GM12878 (cell line): ENCODE measurements around the gene PIK3R2.

Experiments
- CHD2 ChIP-seq: IDR thresholded peaks from 2 replicates; pipeline ENCODE4 v1.6.1; 2011; ENCODE audit warnings: low read depth, low read length, improper control_type of control experiment, borderline replicate concordance
- NR2C2 ChIP-seq: IDR thresholded peaks from 2 replicates; pipeline ENCODE4 v1.6.1; 2011; ENCODE audit warnings: borderline replicate concordance, low read depth; ENCODE audit not compliant: control insufficient read depth, insufficient read length
- POLR2AphosphoS5 ChIP-seq: IDR thresholded peaks from 2 replicates; pipeline ENCODE4 v1.6.1; 2011; ENCODE audit warnings: mild to moderate bottlenecking, low read length, inconsistent platforms
- SRF ChIP-seq, 2 experiments: IDR thresholded peaks; 2 replicates each; pipeline ENCODE4 v1.6.1; 2011; ENCODE audit warnings: low read depth in 2 of 2, low read length in 2 of 2, mild to moderate bottlenecking in 1 of 2, moderate library complexity in 1 of 2
- ZSCAN29 ChIP-seq: fragments of 450-650 bp; IDR thresholded peaks from 2 replicates; pipeline ENCODE4 v1.6.1; 2017; ENCODE audit warnings: mild to moderate bottlenecking, moderate library complexity
- TF ChIP-seq, protein P1 (sequence below), 3 experiments: IDR thresholded peaks in 2 of 3; conservative IDR thresholded peaks in 1 of 3; 2 replicates each; pipeline ENCODE4 v1.5.1; 2011; ENCODE audit warnings: low read depth in 3 of 3, low read length in 3 of 3, mild to moderate bottlenecking in 3 of 3, control low read depth in 2 of 3, moderate library complexity in 2 of 3, inconsistent platforms in 1 of 3, mixed read lengths in 1 of 3; ENCODE audit not compliant: control insufficient read depth in 2 of 3, insufficient read depth in 1 of 3; ENCODE audit errors: extremely low read depth in 1 of 3
- TF ChIP-seq, protein P2 (sequence below): IDR thresholded peaks from 2 replicates; pipeline ENCODE4 v1.6.1; 2012; ENCODE audit warnings: low read depth, low read length, improper control_type of control experiment
- TF ChIP-seq, protein P3 (sequence below): IDR thresholded peaks from 2 replicates; pipeline ENCODE4 v1.6.1; 2011; ENCODE audit warnings: low read depth, mild to moderate bottlenecking, low read length, moderate library complexity, borderline replicate concordance; ENCODE audit errors: extremely low read depth

DNA sequence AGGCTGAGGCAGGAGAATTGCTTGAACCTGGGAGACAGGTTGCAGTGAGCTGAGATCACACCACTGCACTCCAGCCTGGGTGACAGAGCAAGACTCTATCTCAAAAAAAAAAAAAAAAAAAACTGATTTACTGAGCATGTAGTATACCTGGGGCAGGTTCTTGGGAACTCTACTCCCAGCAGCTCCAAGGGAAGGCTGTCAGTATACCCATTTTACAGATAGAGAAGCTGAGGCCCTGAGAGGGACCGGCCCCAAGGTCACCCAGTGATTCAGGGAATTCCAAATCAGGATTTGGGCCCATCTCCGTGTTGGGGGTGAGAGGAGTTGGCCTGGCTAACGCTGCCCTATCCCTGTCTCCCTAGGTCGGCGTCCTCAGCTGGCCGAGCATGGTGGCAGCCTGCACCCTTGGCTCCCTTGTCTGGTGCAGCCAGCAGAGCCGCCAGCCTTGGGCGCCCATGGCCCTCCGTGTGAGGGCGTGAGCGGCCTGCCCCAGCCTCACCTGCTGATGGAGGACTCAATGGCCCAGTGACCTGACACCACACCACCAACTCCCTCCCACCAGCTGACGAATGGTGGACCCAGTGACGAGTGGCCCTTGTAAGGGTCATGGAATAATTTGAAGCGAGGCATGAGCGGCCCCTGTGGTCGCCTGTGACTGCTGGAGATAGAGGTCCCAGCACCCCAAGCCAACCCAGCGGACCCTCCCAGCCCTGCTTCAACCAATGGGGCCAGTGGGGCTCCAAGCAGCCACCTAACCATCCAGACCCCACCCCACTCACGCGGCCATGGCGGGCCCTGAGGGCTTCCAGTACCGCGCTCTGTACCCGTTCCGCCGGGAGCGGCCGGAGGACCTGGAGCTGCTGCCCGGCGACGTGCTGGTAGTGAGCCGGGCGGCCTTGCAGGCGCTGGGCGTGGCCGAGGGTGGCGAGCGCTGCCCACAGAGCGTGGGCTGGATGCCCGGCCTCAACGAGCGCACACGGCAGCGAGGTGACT, 2.4 kb downstream of the PIK3R2 start:
- TF ChIP-seq, protein P1, sequence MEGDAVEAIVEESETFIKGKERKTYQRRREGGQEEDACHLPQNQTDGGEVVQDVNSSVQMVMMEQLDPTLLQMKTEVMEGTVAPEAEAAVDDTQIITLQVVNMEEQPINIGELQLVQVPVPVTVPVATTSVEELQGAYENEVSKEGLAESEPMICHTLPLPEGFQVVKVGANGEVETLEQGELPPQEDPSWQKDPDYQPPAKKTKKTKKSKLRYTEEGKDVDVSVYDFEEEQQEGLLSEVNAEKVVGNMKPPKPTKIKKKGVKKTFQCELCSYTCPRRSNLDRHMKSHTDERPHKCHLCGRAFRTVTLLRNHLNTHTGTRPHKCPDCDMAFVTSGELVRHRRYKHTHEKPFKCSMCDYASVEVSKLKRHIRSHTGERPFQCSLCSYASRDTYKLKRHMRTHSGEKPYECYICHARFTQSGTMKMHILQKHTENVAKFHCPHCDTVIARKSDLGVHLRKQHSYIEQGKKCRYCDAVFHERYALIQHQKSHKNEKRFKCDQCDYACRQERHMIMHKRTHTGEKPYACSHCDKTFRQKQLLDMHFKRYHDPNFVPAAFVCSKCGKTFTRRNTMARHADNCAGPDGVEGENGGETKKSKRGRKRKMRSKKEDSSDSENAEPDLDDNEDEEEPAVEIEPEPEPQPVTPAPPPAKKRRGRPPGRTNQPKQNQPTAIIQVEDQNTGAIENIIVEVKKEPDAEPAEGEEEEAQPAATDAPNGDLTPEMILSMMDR (IDR thresholded peaks at IDR 0.05 in 2 of 3, conservative IDR thresholded peaks at IDR 0.05 in 1 of 3; ENCODE audit: control insufficient read depth in 2 of 3, extremely low read depth in 1 of 3, insufficient read depth in 1 of 3, low read depth in 3 of 3, low read length in 3 of 3), result no peak
- no peak for TF ChIP-seq NR2C2
- TF ChIP-seq CHD2, result no peak
- TF ChIP-seq, protein P2, sequence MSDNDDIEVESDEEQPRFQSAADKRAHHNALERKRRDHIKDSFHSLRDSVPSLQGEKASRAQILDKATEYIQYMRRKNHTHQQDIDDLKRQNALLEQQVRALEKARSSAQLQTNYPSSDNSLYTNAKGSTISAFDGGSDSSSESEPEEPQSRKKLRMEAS, result no peak
- no peak for TF ChIP-seq POLR2AphosphoS5
- no peak for TF ChIP-seq SRF (IDR thresholded peaks at IDR 0.05; ENCODE audit: low read depth in 2 of 2, low read length in 2 of 2)
- no peak for TF ChIP-seq ZSCAN29
- TF ChIP-seq, protein P3, sequence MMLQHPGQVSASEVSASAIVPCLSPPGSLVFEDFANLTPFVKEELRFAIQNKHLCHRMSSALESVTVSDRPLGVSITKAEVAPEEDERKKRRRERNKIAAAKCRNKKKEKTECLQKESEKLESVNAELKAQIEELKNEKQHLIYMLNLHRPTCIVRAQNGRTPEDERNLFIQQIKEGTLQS, result no peak
